HG02970 (cell line): ENCODE data around the gene KRTCAP2.

ENCODE experiments used
- ATAC-seq: cut with Tn5 transposase; IDR thresholded peaks from one replicate; pipeline ENCODE4 v1.9.1; 2021; ENCODE audit warnings: mild to moderate bottlenecking, moderate library complexity, moderate number of reproducible peaks; ENCODE audit not compliant: unreplicated experiment, low FRiP score

KRTCAP2 gene

GRCh38 chr1:155122308-155122707 lies 50.8 kb downstream of the KRTCAP2 start:
- ATAC-seq = no peak

GRCh38 chr1:155121249-155121648 lies 51.9 kb downstream of the KRTCAP2 start:
- ATAC-seq = no peak

GRCh38 chr1:155120253-155120652 lies 52.9 kb downstream of the KRTCAP2 start:
- ATAC-seq = no peak
